PFSK-1 (cell line): ENCODE data around the gene MYH14.

Experiments used
- FOXP2 ChIP-seq: optimal IDR thresholded peaks from 2 replicates; pipeline ENCODE3; 2011; ENCODE audit warnings: borderline replicate concordance, control low read depth, inconsistent platforms; ENCODE audit not compliant: insufficient read depth; ENCODE audit errors: extremely low read length, extremely low read depth
- POLR2AphosphoS5 ChIP-seq: IDR thresholded peaks from 2 replicates; pipeline ENCODE4 v1.6.1; 2012; ENCODE audit warnings: low read depth, mild to moderate bottlenecking, control low read depth, low read length, moderate library complexity
- SIN3A ChIP-seq: IDR thresholded peaks from 2 replicates; pipeline ENCODE4 v1.6.1; 2012; ENCODE audit warnings: mild to moderate bottlenecking, low read length, moderate library complexity, borderline replicate concordance; ENCODE audit not compliant: insufficient read depth
- TAF1 ChIP-seq: IDR thresholded peaks from 2 replicates; pipeline ENCODE4 v1.6.1; 2012; ENCODE audit warnings: low read length, control low read depth, borderline replicate concordance; ENCODE audit not compliant: insufficient read depth
- TF ChIP-seq, protein P1 (sequence below), 2 experiments: IDR thresholded peaks; 2 replicates each; pipeline versions ENCODE4 v1.6.1 to v1.8.0; 2011 to 2012; ENCODE audit warnings: low read depth in 2 of 2, low read length in 2 of 2, control low read depth in 1 of 2, inconsistent platforms in 1 of 2, mild to moderate bottlenecking in 1 of 2, moderate library complexity in 1 of 2; ENCODE audit not compliant: insufficient read depth in 1 of 2

Gene MYH14

DNA sequence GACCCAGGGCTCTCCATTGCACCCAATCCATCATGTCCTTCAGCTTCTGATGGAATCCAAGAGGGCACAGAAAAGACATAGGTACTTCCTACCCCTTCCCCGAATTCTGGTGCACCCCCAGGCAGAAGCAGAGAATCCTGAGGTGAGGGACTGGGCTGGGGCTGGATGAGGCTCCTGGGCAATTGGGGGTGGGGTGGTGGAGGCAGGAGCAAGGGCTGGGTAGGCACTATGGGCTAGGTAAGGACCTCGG lies 128.5 kb downstream of the MYH14 start:
- TF ChIP-seq FOXP2 (no peak), POLR2AphosphoS5 (no peak), TAF1 (no peak), SIN3A (no peak)
- TF ChIP-seq, protein P1, sequence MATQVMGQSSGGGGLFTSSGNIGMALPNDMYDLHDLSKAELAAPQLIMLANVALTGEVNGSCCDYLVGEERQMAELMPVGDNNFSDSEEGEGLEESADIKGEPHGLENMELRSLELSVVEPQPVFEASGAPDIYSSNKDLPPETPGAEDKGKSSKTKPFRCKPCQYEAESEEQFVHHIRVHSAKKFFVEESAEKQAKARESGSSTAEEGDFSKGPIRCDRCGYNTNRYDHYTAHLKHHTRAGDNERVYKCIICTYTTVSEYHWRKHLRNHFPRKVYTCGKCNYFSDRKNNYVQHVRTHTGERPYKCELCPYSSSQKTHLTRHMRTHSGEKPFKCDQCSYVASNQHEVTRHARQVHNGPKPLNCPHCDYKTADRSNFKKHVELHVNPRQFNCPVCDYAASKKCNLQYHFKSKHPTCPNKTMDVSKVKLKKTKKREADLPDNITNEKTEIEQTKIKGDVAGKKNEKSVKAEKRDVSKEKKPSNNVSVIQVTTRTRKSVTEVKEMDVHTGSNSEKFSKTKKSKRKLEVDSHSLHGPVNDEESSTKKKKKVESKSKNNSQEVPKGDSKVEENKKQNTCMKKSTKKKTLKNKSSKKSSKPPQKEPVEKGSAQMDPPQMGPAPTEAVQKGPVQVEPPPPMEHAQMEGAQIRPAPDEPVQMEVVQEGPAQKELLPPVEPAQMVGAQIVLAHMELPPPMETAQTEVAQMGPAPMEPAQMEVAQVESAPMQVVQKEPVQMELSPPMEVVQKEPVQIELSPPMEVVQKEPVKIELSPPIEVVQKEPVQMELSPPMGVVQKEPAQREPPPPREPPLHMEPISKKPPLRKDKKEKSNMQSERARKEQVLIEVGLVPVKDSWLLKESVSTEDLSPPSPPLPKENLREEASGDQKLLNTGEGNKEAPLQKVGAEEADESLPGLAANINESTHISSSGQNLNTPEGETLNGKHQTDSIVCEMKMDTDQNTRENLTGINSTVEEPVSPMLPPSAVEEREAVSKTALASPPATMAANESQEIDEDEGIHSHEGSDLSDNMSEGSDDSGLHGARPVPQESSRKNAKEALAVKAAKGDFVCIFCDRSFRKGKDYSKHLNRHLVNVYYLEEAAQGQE (IDR thresholded peaks at IDR 0.05; ENCODE audit: insufficient read depth in 1 of 2, low read depth in 2 of 2, low read length in 2 of 2) = no peak

DNA sequence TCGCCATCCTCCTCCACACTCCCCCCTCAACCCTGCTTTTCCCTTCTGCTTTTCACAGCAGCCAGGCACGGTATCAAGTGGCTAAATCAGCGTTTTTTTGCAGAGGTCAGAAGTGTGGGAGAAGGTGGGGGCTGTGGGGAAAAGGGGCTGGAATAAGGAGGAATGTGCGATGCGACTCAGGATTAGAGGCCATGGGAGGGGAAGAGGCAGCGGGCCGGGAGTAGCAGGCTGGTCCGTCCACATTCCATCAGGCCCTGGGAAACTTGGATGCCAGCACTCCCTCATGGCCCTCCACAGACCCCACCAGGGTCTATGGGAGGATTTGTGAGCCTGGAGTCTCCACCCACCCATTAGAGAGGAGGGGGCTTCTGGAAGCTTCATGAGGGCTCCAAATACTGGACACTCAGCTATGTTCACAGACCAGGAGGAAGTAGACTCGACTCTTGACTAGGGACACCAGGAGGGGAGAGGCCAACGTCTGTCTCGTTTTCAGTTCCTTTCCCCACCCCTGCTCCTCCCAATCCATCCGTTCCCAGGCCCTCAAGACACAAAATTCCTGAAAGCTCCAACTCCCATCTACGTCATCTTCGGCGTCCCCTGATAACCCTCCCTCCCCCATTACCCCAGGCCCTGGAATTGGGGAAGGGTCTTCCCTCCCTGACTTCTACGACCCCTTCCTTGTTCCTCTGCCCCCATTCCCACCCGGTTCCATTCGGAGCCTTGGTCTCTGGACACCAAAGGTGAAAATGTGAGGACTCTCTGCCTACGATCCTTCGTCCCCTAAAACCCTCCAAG lies 129.0 kb downstream of the MYH14 start:
- TF ChIP-seq TAF1 (no peak), SIN3A (no peak), POLR2AphosphoS5 (no peak), FOXP2 (no peak)
- TF ChIP-seq, protein P1 (IDR thresholded peaks at IDR 0.05; ENCODE audit: insufficient read depth in 1 of 2, low read depth in 2 of 2, low read length in 2 of 2) = no peak

DNA sequence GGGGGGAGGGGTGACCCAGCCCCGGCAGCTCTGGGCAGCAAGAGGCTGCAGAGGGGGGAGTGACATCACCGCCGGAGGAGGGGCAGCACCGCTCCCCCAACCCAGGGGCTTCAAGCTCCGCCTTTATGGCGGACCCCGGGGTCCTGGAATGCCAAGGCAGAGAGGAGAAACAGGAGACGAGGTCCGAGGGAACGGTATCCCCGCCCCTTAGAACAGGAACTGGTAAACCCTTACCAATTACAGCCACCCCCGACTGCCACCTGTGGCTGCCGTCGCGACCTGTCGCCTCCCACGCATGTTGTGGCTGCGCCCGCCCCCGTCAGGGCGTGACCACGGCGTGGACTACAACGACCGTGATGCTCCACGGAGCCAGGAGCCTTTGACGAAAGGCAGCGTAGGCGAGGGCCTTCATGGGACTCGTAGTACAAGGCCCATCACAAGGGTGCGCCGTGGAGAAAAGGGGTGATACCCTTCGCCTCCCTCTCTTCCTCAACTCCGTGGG lies 129.9 kb downstream of the MYH14 start:
- no peak for TF ChIP-seq TAF1
- no peak for TF ChIP-seq SIN3A
- no peak for TF ChIP-seq POLR2AphosphoS5
- no peak for TF ChIP-seq FOXP2
- TF ChIP-seq, protein P1 (IDR thresholded peaks at IDR 0.05; ENCODE audit: insufficient read depth in 1 of 2, low read depth in 2 of 2, low read length in 2 of 2) = no peak

DNA sequence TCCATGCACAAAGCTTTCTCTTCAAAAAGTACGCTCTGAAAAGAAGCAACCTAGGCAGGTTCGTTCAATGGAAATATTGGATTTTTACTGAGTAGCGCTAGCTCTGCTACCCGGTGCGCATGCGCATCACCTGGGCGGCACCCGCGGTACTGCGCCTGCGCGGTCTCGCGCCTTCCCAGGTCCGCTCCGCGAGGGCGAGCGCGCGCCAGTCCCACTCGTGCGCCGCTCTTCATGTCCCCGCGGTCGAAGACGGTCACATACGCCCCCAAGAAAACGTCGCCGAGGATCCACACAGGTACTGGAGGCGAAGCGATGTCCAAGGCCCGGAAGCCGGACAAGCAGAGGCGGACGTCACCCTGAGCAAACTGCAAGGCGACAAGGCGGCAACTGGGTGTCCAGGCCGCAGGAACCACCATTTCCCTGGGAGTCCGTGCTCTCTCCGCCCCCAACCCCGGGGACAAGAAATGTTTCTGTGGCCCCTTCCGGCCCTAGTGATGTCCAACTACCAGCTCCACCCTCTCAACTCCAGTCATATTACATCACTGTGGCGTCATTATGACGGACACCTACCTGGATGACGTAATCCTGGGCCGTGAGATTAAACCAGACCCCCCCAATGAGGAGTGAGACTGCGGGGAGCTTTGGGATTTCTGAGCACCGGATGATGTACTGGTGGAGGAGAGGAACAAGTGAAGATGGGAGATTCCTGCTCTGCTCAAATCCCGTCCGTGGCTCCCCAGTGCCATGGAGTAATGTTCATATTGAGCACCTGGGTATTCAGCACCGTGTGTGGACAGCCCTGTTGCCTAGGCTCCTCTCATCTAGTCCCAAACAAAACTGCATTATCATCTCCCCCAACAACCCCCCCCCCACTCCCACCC lies 130.6 kb downstream of the MYH14 start:
- TF ChIP-seq, protein P1 (IDR thresholded peaks at IDR 0.05; ENCODE audit: insufficient read depth in 1 of 2, low read depth in 2 of 2, low read length in 2 of 2) = no peak
- 0 out of 2 replicates have a peak, but pooled peaks have one; percentile 34 for TF ChIP-seq POLR2AphosphoS5
